Esophagus muscularis mucosa (tissue), 4 donors: Measurements from ENCODE around the gene KIRREL3.

Experiments
- EP300 ChIP-seq: sonication (generic); formaldehyde crosslinking; IDR thresholded peaks from one replicate; pipeline ENCODE4 v1.6.1; 2017; ENCODE audit warnings: antibody characterized with exemption
- POLR2A ChIP-seq: fragments of 450-650 bp; IDR thresholded peaks from one replicate; pipeline ENCODE4 v1.6.1; 2017; ENCODE audit warnings: antibody characterized with exemption, moderate library complexity, mild to moderate bottlenecking, low read depth
- POLR2AphosphoS5 ChIP-seq, 2 donors: sonication (generic); formaldehyde crosslinking; IDR thresholded peaks; one replicate each; pipeline ENCODE4 v1.6.1; 2017; ENCODE audit warnings: antibody characterized with exemption in 2 of 2
- TF ChIP-seq, protein P1 (sequence below), 3 experiments: fragments of 200-600 bp in 2 of 3; fragments of 450-650 bp in 1 of 3; sonication (generic) in 2 of 3; IDR thresholded peaks; one replicate each; pipeline ENCODE4 v1.5.1; 2017 to 2019; ENCODE audit warnings: antibody characterized with exemption in 3 of 3, mild to moderate bottlenecking in 2 of 3, moderate library complexity in 1 of 3

DNA sequence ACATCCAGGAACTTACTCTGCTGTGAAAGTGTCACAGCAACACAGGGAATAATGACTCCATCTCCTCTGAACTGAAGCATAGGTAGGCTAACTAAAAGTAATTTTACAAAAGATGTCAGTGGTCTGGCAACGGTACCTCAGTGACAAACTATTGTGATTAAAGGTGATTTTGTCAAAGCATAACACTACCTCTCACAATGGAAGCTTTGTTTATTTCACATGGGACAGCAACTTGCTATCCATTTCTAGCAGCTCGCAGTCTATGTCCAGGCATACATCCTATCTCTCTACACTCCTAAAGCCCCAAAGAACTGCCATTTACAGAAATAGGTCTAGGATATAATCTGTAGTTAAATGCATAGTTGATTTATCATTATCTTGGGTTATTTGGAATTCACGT lies 163.0 kb downstream of the KIRREL3 start:
- TF ChIP-seq, protein P1, sequence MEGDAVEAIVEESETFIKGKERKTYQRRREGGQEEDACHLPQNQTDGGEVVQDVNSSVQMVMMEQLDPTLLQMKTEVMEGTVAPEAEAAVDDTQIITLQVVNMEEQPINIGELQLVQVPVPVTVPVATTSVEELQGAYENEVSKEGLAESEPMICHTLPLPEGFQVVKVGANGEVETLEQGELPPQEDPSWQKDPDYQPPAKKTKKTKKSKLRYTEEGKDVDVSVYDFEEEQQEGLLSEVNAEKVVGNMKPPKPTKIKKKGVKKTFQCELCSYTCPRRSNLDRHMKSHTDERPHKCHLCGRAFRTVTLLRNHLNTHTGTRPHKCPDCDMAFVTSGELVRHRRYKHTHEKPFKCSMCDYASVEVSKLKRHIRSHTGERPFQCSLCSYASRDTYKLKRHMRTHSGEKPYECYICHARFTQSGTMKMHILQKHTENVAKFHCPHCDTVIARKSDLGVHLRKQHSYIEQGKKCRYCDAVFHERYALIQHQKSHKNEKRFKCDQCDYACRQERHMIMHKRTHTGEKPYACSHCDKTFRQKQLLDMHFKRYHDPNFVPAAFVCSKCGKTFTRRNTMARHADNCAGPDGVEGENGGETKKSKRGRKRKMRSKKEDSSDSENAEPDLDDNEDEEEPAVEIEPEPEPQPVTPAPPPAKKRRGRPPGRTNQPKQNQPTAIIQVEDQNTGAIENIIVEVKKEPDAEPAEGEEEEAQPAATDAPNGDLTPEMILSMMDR (IDR thresholded peaks at IDR 0.05): no peak
- TF ChIP-seq EP300: no peak
- no peak for TF ChIP-seq POLR2A
- TF ChIP-seq POLR2AphosphoS5 (IDR thresholded peaks at IDR 0.05): no peak
